Measurements from ENCODE around the gene ARHGAP12.

DNA sequence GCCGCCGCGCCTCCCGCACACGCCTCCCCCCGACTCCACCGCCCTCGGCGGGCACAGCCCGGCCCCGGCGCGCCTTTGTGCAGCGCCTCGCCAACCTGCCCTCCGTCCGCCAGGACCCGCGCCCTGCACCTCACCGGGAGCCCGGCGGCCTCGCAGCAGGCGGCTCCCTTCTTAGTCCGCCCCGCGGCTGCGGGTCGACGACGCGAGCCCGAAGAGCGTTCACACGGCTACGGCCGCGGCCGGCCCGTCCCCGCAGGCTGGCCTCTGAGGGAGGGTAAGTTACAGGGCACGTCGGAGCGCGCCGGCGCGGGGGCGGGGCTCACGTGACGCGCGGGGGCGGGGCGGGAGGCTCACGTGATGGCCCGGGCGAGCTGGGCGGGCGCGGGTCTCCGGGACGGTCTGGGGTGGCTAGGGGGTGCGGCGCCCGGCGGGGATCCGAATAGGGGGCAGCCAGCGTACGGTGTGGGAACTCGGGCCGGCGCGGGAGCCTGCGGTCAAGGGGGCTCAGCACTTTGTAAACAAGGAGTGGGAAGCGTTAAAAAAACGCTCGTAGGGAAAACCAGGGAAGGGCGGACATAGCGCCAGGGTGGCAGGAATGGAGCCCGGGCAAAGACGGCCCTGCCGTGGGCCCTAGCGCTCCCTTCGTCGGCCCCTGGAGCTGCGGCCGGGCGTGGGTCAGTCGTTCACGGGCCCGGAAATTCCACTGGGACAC lies at the start of gene ARHGAP12:
- TF ChIP-seq CTCF (IDR thresholded peaks at IDR 0.05; ENCODE audit: low read depth, low read length, poor library complexity, severe bottlenecking), result no peak
- no peak for TF ChIP-seq EZH2phosphoT487 (IDR thresholded peaks at IDR 0.05; ENCODE audit: borderline replicate concordance, low read length)
